Islet precursor cell (in vitro differentiated cells): ENCODE data around the gene CKMT2.
A peak's percentile ranks its signal among the peaks of the same experiment; 100 is the strongest.

Experiments used
- DNase-seq: peaks from one replicate; pipeline ENCODE4 v3.0.0-alpha.2; 2018

The CKMT2 gene

DNA sequence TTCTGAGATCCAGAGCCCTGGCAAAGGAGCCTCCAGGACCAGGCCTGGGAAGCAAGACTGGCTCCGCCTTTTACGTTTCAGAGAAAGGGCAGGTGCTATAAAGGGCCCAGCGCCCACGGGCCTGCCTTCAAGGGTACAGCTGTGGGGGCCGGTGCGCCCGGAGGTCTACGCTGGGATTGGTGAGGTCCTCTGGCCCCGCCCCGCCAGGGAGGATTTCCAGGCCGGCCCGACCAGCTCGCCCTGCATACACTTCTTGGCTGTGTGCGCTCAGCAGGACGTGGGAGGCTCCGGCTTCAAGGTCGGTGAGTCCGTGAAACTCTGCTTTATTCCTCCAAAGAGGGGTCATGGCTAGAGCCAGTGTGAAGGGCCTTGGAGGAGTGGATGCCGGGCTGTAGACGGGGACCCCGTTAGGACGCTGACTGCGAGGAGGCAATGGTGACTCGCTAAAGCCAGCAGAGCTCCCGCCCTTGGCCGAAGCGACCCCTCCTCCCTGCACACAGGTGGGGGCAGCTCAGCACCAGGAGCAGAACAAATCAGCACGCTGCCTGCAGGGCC lies at the start of gene CKMT2:
TSS of gene CKMT2 (plus strand) at position 243 of the 555 bp plus-strand sequence. CDS start 17,811 bp downstream, outside the sequence.
- DNase-seq = peak; percentile 92

DNA sequence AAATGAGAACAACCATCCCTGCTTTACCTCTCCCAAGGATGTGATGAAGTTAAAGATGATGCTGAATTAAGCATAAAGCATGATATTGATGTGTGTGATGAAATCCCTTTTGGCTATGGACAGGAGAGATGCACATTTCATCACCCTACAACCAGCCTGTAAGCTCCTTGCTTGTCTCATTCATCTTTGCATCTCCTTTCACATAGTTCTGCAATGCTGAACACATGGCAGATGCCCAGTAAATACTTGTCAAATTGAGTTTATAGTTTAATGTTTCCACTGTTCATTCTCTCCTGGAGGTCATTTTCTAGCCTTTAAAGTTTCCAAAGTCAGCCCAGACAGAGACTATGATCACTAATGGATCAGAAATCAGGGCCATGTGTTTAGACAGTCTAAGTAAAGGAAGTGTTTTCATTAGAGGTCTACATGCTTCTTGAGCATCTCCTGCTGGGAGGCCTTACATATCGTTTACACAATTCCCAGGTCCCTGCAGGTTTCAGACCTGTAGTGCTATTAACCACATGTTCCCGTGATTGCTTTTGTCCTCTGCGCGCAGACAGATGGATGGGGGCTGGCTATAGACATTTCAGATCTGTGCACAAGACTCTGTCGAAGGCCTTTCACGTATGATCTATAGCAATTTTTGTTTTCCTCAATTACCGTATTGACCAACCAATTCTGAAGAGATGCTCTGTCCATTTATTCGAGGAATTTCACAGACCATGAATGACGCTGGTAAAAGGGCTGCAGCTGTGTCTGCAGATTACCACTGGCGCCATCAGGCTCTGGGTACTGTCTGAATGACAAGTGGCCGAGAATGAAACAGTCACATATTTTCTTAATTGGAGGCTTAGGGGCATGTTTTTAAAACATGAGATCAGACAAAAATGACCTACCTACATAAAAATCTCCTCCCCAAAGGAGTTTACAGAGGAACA lies 49.0 kb upstream of the CKMT2 start:
- peak; percentile 88 for DNase-seq

DNA sequence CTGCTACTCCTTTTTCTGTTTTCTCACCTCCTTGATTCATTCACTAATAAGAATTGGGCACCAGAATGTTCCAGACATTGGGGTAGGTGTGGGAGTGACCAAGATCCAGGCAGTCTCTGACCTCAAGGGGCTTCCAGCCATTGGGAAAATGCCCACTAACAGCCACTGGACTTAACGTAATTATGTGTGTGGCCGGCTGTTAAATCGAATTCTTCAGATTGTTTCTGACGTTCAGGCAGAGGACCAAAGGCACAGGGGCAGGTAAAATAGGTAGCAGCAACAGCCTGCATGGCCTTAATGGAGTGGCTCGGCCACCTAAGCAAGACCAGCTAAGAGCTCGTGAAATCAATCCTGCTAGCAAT lies 48.4 kb upstream of the CKMT2 start:
- DNase-seq = peak; percentile 86

DNA sequence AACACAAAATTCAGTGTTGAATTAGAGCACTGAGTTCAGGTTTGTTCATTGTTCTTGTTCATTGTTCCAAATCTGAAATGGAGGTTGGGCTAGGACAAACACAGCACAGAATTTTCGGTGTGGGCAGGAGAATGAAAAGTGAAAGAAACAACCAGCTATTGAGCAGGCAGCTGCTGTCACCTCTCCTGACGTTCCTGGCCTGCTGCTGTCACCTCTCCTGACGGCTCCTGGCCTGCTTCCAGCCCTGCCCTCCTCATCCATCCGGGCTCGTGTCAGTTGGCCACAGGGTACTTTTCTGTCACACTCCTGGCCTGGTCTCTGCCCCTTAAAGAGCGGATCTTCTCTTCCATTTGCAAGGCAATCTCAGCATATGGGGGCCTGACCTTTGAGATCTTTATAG lies 45.2 kb upstream of the CKMT2 start:
- DNase-seq = no peak

DNA sequence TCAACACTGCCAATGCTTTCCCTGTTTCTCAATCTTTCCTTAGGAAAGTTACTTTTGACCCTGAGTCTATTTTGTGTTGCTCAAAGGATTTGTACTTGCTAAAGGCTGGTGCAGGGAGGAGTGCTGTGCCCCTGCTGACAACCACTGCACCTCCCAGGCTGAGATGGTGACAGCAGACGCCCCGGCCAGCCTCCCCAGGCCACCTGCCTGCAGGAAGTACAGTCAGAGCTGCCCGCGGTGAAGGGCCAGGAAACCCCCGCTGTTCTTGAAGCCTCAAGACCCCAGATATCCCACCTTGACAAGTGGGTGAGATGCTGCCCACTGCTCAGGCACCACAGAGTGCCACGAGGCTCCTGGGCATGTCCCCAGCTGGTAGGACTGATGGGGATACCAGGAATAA lies 44.2 kb upstream of the CKMT2 start:
- no peak for DNase-seq

DNA sequence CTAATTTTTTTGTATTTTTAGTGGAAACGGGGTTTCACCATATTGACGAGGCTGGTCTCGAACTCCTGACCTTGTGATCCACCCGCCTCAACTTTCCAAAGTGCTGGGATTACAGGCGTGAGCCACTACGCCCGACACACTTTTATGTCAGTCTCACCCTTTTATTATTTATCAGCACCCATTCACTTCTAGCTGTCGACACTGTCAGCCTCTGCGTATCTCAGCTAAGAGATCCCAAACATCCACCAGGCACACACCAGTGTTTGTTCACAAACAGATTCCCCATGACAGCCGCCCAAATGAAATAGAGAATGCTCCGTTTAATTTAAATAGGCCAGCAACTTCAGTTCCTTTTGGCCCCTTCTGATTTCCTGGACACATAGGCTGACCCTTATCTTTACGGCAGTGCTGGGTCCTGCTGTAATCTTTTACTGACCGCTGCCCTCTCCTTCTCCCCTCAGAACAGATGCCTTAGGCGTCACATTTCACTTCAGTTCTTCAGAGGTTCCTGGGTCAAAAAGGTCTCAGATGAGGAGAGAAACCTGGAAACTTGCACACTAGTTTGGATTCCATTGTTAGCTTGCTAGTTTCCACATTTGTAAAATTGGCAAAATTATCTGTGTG lies 43.1 kb upstream of the CKMT2 start:
- DNase-seq = peak; percentile 68

DNA sequence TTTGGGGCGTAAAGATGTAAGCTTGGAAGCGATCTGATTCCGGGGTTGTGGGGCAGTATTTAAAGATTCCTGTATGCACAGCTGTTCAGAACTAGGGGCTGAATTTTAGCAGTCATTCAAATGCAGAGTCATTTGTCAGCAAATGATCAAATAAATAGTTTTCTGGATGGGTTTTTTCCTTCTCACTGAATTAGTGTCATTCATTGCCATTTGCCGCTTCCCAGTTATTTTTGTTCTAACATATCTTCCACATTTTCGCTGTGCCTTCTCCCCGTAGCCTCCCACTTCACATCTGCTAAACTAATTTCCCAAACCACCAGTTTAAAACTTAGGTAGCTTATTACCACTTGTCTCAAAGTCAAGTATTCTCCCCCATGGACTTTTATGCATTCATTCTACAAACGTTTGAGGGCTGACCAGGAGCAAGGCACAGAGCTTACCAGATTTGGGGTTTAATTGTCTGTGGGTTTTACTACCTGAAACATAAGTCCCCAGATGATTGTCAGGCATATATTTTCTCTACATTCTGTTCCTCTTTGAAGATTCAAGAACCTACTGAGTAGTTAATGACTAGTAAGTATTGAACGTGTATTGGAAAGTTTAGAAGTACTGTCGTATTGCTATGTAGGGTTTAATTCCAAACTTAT lies 41.3 kb upstream of the CKMT2 start:
- DNase-seq = no peak

DNA sequence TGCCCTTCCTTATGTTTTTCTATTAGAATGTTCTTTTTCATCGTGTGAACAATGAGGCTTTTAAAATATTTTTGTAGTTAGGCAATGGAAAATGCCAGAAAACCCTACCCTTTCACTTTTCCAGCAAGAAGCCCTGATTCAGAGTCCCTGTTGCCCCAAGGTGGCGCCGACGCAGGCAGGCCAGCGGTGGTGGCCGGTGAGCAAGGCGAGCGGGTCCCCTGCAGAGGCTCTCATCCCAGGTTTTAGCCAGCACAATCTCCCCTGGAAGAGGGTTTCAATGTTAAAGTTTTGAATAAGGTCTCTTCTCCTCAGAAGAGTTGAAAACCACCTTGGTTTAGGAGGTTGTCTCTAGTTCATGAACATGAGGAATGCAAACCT lies 40.8 kb upstream of the CKMT2 start:
- no peak for DNase-seq

DNA sequence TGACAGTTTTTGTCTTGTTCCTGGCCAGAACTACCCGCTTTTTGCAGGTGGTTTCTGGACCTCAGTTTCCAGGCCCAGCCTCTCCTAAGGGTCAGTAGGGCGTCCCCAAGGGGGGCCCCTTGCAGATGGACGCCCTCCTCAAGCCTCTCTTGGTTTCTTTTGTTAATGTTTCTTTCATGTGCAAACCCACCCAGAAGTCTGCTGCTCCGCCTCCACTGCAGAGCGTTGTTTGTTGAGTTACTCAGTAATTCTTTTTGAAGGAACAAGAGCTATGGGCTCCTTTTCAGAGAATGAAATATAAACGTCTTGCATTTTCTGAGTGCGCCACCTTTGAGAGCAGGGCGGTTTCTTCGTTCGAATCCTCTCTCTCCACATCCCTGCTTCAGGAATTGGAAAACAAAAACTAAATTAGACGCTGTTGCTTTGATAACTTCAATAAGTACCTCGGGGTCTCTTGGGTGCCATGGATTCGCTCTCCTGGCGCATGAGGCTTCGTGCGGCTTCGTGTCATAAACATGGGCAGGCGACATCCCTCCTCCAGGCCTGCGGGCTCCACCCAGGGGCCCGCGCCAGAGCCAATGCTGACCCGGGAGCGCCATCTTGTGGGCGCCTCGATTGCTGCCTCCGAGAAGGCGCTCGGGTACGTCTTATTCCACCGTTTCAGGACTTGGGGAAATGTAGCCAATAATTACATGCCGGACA lies 38.3 kb upstream of the CKMT2 start:
- peak; percentile 92 for DNase-seq

DNA sequence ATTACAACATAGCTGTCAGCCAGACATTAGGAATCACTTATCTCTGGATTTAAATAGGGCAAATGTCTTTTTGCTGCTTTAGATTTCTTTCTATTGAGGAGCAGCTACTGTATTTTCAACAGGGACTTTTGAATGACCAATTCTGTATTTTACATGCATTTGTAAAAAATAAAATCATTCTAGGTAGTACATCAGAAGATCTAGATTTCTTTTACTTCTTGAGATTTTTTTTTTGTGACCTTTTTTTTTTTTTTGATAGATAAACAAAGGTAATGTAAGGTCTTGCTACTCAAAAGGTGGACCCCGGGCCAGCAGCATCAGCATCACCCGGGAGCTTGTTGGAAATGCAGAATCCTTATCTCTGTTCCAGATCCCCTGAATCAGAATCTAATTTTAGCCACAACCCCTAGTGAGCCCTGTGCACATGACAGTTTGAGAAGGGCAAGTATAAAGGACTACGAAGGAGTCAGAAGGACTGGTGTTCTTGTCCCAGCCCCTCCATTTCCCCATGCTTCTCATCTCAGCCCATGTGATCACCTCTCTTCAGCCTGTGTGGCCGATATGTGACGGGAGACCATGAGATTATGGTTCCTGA lies 37.7 kb upstream of the CKMT2 start:
- DNase-seq = no peak

DNA sequence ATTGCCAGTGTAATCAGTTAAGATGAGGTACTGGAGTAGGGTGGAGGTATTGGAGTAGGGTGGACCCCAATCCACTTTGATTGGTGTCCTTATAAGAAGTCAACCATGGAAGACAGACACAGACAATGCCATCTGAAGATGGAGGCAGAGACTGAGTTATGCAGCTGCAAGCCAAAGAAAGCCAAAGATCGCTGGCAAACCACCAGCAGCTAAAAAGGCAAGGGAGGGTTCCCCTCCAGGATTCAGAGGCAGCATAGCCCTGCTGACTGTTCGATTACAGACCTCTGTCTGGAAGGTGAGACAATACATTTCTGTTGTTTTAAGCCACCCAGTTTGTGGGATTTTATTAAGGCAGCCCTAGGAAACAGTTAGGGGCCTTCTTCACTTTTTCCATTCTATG lies 30.5 kb upstream of the CKMT2 start:
- DNase-seq = no peak

DNA sequence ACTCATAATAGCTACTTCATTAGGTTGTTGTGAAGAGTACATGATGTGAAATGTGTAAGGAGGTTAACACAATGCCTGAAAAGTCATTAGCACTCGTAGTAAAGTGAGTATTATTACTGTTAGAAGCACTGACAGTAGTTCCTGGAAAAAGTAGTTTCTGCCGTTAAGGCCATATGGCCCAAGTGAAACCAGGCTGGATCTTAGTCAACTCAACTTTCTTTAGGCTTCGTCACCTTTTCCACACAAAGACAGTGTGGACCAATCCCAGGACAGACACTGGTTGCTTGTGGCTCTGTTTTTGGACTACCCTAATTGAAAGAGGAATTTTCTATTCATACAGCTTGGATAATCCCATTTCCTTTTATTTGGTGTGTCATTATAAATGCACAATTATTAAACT lies 29.4 kb upstream of the CKMT2 start:
- DNase-seq = no peak

DNA sequence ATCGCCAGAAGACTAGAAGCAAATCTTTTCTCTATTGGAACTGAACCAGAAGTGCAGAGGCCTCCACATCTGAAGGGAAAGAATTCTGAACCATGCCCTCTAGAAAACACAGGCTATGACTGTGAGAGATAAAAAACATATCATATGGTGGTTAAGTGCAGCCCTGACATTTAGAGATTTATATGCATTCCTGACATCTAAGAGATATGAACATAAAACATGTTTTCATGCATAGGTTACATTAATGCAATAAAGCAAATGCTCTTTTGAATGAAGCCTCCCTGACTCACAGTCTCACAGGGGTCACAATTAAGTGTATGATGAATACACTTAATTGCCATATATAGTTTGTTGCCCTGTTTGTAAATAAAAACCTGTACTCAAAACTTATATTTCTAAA lies 28.9 kb upstream of the CKMT2 start:
- no peak for DNase-seq

DNA sequence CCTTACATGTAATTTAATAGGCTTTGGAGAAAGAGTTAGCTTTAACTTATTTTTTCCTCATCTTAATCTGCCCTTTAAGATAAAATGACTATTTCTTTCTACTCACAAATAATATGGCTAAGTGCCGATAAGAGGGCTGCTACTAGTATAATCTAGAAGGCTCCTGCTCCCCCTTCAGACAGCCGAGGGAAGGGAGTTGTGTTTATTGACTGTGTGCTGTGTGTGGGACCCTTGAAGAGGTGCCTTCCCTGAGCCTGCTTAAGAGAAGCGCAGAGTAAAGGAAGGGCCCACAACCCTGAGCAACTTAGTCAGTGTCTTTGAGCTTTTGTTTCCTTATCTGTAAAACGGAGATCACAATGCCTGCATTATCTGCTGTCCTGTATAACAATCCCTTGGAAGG lies 28.1 kb upstream of the CKMT2 start:
- DNase-seq = no peak

DNA sequence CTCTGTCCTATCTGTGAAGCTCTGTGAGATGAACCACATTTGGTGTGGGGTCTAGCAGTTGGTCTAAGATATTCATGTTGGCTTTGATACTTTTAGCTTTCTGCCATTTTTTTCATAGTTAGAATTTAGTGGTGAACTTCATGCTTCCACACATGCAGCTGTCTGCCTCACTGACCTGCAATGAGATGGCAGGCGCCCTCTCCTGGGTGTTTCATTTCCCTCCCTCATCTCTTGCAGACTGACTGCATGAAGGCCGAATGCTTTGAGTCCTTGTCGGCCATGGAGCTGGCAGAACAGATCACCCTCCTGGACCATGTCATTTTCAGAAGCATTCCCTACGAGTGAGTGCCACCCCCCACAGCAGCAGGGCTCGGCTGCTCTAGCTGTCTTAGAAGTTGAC lies 26.1 kb upstream of the CKMT2 start:
- no peak for DNase-seq

DNA sequence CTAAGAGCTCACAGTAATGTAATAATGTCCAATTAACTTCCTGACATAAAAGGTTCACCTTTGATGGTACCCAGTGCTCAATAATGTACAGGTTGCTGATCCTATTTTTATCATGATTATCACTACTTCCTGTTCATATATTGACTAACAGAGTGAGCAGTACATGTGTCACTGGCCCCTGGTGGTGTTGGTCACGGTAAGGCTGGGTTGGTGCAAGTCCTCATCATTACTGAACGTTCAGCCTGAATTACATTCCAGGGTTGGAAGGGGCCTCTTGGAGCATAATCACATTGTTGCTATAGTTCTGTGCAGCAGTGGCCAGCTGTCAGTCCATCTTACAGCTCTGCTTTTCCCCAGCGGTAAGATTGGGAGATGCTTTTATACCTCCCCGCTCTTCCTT lies 24.2 kb upstream of the CKMT2 start:
- no peak for DNase-seq

DNA sequence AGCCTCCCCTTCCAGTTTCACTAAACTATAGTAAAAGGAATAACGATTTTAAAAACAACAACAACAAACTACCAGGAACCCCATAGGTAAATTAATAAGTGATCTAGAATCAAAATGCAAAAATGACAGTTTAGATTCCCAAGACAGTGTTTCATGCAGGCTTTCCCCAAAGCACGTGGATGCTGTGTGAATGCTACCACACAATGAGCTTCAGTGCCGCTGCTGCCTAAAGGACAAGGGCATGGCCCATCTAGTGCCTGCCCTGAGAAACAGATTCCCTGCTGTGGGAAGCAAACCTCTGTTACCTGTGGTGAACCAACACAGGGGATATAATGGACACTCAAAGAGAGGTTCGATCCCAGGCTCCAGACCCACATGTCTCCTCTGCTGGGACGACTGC lies 23.7 kb upstream of the CKMT2 start:
- DNase-seq = no peak

DNA sequence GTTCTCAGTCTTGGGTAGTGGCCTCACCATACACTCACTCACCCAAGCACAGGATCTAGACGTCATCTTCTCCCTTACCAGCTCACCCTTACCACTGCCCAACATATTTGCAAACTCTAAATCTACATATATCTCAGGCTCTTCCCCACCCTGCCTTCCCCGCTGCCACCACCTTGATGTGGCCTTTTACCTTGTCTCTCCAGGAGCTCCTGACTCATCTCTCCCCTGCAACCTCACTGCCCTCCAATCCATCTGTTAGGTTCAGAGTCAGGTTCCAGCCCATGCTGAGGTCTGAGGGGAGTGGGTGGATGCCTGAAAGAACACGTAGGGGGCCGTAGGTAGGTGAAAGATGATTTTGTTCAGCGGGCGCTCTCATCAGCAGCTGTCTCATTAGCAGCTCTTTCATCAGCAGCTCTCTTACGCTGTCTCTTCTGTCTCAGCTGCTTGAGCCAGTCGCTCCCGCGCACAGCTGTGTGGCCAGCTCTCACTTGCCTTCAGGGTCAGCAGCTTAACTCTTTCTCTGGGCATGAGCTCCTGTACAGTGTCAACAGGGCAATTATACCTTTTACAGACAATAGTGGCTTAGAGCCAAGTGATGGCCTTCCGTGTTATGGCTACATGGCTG lies 23.1 kb upstream of the CKMT2 start:
- no peak for DNase-seq

DNA sequence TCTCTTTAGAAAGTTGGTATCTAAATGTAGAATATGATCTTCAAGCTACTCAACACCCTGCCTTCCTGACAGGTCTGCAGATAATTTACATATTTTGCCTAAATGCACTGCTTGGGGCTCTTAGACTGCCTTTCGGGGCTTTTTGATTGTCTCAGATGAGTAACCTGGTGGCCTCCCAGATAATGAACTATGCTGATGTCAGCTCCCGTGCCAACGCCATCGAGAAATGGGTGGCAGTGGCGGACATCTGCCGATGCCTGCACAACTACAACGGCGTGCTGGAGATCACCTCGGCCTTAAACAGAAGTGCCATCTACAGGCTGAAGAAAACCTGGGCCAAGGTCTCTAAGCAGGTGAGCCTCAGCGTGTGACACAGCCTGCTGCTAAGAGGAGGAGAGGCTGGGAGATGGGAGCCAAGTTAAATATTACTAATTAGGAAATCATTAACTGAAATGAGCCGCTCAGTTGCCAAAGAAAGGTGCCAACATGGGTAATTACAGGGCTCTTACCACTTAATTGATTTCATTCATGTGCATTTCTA lies 20.8 kb upstream of the CKMT2 start:
- DNase-seq = no peak

DNA sequence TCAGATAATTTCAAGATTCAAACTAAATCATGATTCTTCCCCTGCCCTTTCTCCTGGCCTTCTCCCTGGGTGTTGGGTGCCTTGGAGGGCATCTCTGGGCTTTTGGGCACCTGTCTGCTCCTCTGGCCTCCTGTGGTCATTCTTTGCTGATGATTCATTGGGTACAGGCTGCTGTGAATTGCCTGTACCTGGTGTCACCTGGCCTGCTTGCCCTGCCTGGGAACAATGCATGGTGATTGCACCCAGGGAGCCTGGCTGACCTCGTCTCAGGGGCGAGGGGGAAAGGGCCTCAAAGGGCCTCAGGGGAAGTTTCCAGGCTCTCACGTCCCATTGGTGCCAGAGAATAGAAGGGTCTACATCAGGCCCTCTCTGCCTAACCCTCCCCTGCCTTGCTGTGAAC lies 20.1 kb upstream of the CKMT2 start:
- DNase-seq = peak; percentile 82

DNA sequence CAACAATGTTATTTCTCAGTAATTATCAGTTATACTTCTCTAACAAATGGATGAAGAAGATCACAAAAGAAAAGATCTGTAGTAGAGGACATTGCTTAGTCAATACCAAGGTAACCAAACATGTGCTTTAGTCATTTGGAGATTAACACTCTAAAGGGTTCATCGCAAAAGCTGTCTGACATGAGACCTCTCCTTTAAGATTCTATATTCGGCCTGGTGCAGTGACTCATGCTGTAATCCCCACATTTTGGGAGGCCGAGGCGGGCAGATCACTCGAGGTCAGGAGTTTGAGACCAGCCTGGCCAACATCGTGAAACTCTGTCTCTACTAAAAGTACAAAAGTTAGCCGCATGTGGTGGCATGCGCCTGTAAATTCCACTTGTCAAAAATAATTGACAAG lies 18.3 kb upstream of the CKMT2 start:
- DNase-seq = no peak

DNA sequence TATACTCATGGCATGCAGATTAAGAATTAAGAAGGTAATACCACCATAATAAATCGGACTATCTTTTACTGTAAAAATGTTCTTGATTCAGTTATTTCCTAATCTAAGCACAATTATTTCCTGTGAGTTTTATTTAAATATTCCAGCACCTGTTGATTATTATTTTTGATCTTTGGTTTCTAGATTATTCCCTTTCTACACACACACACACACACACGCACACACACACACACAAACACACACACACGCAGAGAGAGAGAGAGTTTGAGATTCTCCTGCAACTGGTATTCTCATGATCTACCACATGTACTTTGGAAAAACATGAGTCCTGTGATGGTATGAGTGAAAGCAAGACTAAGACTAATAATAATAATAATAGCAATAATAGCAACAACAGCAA lies 17.0 kb upstream of the CKMT2 start:
- DNase-seq = no peak
